CD14-positive monocyte (primary cell): Measurements from ENCODE around the gene RAB44. TPM values are rescaled to one million over a fixed set of nuclear protein-coding genes. Genes with fewer than 3 reads are reported as not detected.

Experiments used
- DNase-seq, 3 donors: peaks; one replicate each; pipeline ENCODE4 v3.0.0-alpha.2; 2011 to 2022
- H2AFZ ChIP-seq: 2 replicates; pipeline ENCODE4 v1.6.0; 2012; ENCODE audit warnings: mild to moderate bottlenecking, low read depth, low read length, inconsistent platforms; ENCODE audit not compliant: insufficient read depth, poor library complexity, severe bottlenecking
- H3K27ac ChIP-seq, 2 donors: 1 replicate in 1 of 2; 2 replicates in 1 of 2; pipeline ENCODE4 v1.5.1; 2012 to 2013; ENCODE audit warnings: low read length in 2 of 2, control low read depth in 1 of 2, inconsistent platforms in 1 of 2, low read depth in 1 of 2, mild to moderate bottlenecking in 1 of 2
- H3K27me3 ChIP-seq, 2 donors: one replicate each; pipeline versions ENCODE4 v1.6.0 to v1.6.1; 2011 to 2013; ENCODE audit warnings: low read length in 2 of 2; ENCODE audit not compliant: control insufficient read depth in 2 of 2, insufficient read depth in 2 of 2
- H3K36me3 ChIP-seq, 2 donors: replicated peaks in 1 of 2; 1 replicate in 1 of 2; 2 replicates in 1 of 2; pipeline versions ENCODE4 v1.5.1 to v1.6.1; 2012 to 2013; ENCODE audit warnings: low read length in 2 of 2, control low read depth in 1 of 2, inconsistent platforms in 1 of 2, mild to moderate bottlenecking in 1 of 2; ENCODE audit not compliant: insufficient read depth in 2 of 2, control insufficient read depth in 1 of 2
- H3K4me1 ChIP-seq, 2 donors: 1 replicate in 1 of 2; 2 replicates in 1 of 2; pipeline versions ENCODE4 v1.5.1 to v1.6.1; 2012 to 2013; ENCODE audit warnings: low read length in 2 of 2, control low read depth in 1 of 2, inconsistent platforms in 1 of 2, mild to moderate bottlenecking in 1 of 2, moderate library complexity in 1 of 2; ENCODE audit not compliant: insufficient read depth in 2 of 2, control insufficient read depth in 1 of 2
- H3K4me2 ChIP-seq: replicated peaks from 2 replicates; pipeline ENCODE3; 2012; ENCODE audit warnings: low read length, moderate library complexity, mild to moderate bottlenecking; ENCODE audit not compliant: poor library complexity, severe bottlenecking; ENCODE audit errors: extremely low read depth
- H3K4me3 ChIP-seq, 3 experiments: fragments of 200-600 bp in 1 of 3; sonication (generic) in 1 of 3; replicated peaks in 1 of 3; 1 replicate in 2 of 3; 2 replicates in 1 of 3; pipeline ENCODE4 v1.5.1; 2011 to 2013; ENCODE audit warnings: low read length in 3 of 3, mild to moderate bottlenecking in 3 of 3, control low read depth in 2 of 3, low read depth in 2 of 3, inconsistent platforms in 1 of 3, moderate library complexity in 1 of 3
- H3K79me2 ChIP-seq: 2 replicates; pipeline ENCODE4 v1.6.0; 2012; ENCODE audit warnings: mild to moderate bottlenecking, control low read depth, inconsistent platforms, low read length, moderate library complexity; ENCODE audit not compliant: insufficient read depth
- H3K9ac ChIP-seq: 2 replicates; pipeline ENCODE4 v1.6.0; 2017; ENCODE audit warnings: low read length, mild to moderate bottlenecking; ENCODE audit not compliant: insufficient read depth, poor library complexity, severe bottlenecking
- H3K9me3 ChIP-seq, 2 donors: replicated peaks in 1 of 2; 1 replicate in 1 of 2; 2 replicates in 1 of 2; pipeline versions ENCODE4 v1.5.1 to v1.6.1; 2012 to 2013; ENCODE audit warnings: low read length in 2 of 2, control low read depth in 1 of 2; ENCODE audit not compliant: control insufficient read depth in 1 of 2, insufficient read depth in 1 of 2
- H4K20me1 ChIP-seq: 2 replicates; pipeline ENCODE4 v1.6.0; 2012; ENCODE audit warnings: mild to moderate bottlenecking, low read length, control low read depth, moderate library complexity; ENCODE audit not compliant: insufficient read depth
- H3K27ac Mint-ChIP-seq, 7 donors: one replicate each; pipeline ENCODE4 v1.8.0; 2020; ENCODE audit warnings: mild to moderate bottlenecking in 7 of 7, mixed read lengths in 7 of 7, moderate library complexity in 6 of 7, inconsistent platforms in 2 of 7
- H3K27me3 Mint-ChIP-seq, 3 donors: one replicate each; pipeline ENCODE4 v1.8.0; 2021 to 2022; ENCODE audit warnings: low read depth in 3 of 3, mild to moderate bottlenecking in 3 of 3, mixed read lengths in 3 of 3, moderate library complexity in 3 of 3, inconsistent platforms in 1 of 3
- H3K36me3 Mint-ChIP-seq, 2 donors: one replicate each; pipeline ENCODE4 v1.8.0; 2020; ENCODE audit warnings: mixed read lengths in 2 of 2, inconsistent platforms in 1 of 2, mild to moderate bottlenecking in 1 of 2
- H3K4me1 Mint-ChIP-seq: one replicate; pipeline ENCODE4 v1.8.0; 2020; ENCODE audit warnings: mild to moderate bottlenecking, mixed read lengths
- H3K4me3 Mint-ChIP-seq, 2 donors: one replicate each; pipeline ENCODE4 v1.8.0; 2020; ENCODE audit warnings: mild to moderate bottlenecking in 2 of 2, mixed read lengths in 2 of 2, moderate library complexity in 1 of 2
- H3K9me3 Mint-ChIP-seq, 7 donors: one replicate each; pipeline ENCODE4 v1.8.0; 2020 to 2022; ENCODE audit warnings: mixed read lengths in 7 of 7, mild to moderate bottlenecking in 6 of 7, moderate library complexity in 6 of 7, inconsistent platforms in 2 of 7
- CTCF ChIP-seq: fragments of 200-600 bp; IDR thresholded peaks from one replicate; pipeline ENCODE4 v1.8.0; 2022; ENCODE audit warnings: antibody characterized with exemption, mild to moderate bottlenecking
- WGBS: methylation state at CpG from one replicate; pipeline ENCODE4 v1.1.5; 2013; ENCODE audit warnings: missing lambda C conversion rate; ENCODE audit not compliant: insufficient coverage; 5-methylcytosine and 5-hydroxymethylcytosine counted together
- intact Hi-C, 2 donors: fragments of 100-400 bp; cut with micrococcal nuclease; formaldehyde crosslinking; loops; one replicate each; pipeline versions ENCODE4 v1.15.0 to v1.15.1; 2023
- polyA plus RNA-seq, 3 donors: library from polyadenylated mRNA; depleted of rRNA in 1 of 3; unstranded in 2 of 3; stranded (reverse) in 1 of 3; fragments of 300-500 nt in 2 of 3; fragments of >200 nt in 1 of 3; fragmentation: Illumina TruSeq in 2 of 3; gene quantifications; 1 replicate in 2 of 3; 2 replicates in 1 of 3; pipeline ENCODE4 v1.2.3, GENCODE V29; 2012 to 2021

Gene RAB44
- polyA plus RNA-seq, 3 donors, result 1.5 to 18.0 (median 1.9) TPM

GRCh38 chr6:36713846-36714245 lies 16.2 kb downstream of the RAB44 start:
- 96% methylated on average over 4 of the region's 8 CpGs for WGBS
- peak overlapping the region in 2 of 7 donors; percentile 61 to 68 for H3K27ac Mint-ChIP-seq

GRCh38 chr6:36714511-36714910 lies 16.9 kb downstream of the RAB44 start:
- TF ChIP-seq CTCF, result no peak
- WGBS, result 93% methylated on average over 10 of the region's 10 CpGs

More at GRCh38 chr6:36713846-36714245, 16.2 kb downstream of the RAB44 start:
- Mint-ChIP-seq H3K4me1 (no peaks in the 10 kb centered on the region), H3K27me3 (no peaks in the 10 kb centered on the region), H3K4me3 (no peak overlapping the region), H3K36me3 (peaks cover 58 to 93% of the 10 kb centered on the region in 2 donors), H3K9me3 (no peaks in the 10 kb centered on the region)
- Histone ChIP-seq H3K4me1 (no peaks in the 10 kb centered on the region), H3K27ac (peak overlapping the region in 1 of 2 donors; percentile 41), H2AFZ (no peak overlapping the region), H3K4me2 (no peak overlapping the region), H3K4me3 (no peak overlapping the region), H3K36me3 (peaks cover 65 to 93% of the 10 kb centered on the region in 2 donors), H3K27me3 (no peaks in the 10 kb centered on the region), H3K9ac (no peak overlapping the region), H3K79me2 (peaks cover 55% of the 10 kb centered on the region), H4K20me1 (no peaks in the 10 kb centered on the region), H3K9me3 (no peaks in the 10 kb centered on the region)
- no peak for DNase-seq
- no peak for TF ChIP-seq CTCF
- intact Hi-C loops, result no loop called here

More at GRCh38 chr6:36714511-36714910, 16.9 kb downstream of the RAB44 start:
- no peak overlapping the region for H3K9ac ChIP-seq
- peak overlapping the region in 1 of 2 donors; percentile 41 for H3K27ac ChIP-seq
- no peaks in the 10 kb centered on the region for H3K4me1 ChIP-seq
- Mint-ChIP-seq H3K4me1 (no peaks in the 10 kb centered on the region), H3K27ac (peak overlapping the region in 2 of 7 donors; percentile 6 to 68), H3K4me3 (no peak overlapping the region), H3K9me3 (no peaks in the 10 kb centered on the region), H3K27me3 (no peaks in the 10 kb centered on the region), H3K36me3 (peaks cover 60 to 94% of the 10 kb centered on the region in 2 donors)
- H3K36me3 ChIP-seq, result peaks cover 70 to 93% of the 10 kb centered on the region in 2 donors
- peaks cover 48% of the 10 kb centered on the region for H3K79me2 ChIP-seq
- H3K4me2 ChIP-seq, result no peak overlapping the region
- H3K27me3 ChIP-seq, result no peaks in the 10 kb centered on the region
- H3K4me3 ChIP-seq, result no peak overlapping the region
- DNase-seq, result no peak
- H4K20me1 ChIP-seq, result no peaks in the 10 kb centered on the region
- intact Hi-C loops, result no loop called here
- H2AFZ ChIP-seq, result no peak overlapping the region
- no peaks in the 10 kb centered on the region for H3K9me3 ChIP-seq
